Femur (tissue), 1 donor: ENCODE results near the gene WDR5.

Source experiments
- DNase-seq: peaks from one replicate; pipeline ENCODE4 v3.0.0-alpha.2; 2017

Gene WDR5

DNA sequence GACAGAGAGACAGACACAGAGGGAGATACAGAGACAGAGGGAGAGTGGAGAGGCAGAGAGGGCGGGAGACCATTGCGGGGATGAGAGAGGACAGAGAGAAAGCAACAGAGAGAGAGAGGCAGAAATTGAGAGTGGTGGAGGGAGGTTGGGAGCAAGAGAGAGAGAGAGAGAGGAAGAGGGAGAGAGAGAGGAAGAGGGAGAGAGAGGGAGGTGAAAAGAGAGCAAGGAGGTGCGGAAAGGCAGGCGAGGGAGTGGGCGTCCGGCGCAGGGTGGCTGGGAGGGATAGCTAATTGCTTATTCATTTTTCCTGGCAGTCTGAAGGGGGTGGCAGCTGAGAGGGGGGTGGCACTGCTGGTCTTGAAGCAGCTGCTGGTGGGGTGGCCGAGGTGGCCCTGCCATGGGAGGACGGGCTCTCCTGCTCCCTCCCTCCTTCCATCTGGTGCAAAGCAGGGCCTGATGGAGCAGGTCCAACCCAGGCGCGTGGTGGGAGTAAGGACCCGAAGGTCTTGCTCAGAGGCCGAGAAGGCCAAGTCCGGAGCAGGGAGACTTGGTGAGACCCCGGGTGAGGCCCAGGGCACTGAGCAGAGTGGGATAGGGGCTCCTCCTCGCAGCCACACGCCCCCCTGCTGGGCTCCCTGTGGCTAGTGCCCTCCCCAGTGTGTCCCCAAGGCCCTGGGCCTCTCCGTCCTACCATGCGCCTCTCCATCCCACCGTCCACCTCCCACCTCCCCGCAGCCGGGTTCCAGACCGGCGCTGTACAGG is 53.8 kb downstream of the WDR5 start:
- DNase-seq, result peak; percentile 71

DNA sequence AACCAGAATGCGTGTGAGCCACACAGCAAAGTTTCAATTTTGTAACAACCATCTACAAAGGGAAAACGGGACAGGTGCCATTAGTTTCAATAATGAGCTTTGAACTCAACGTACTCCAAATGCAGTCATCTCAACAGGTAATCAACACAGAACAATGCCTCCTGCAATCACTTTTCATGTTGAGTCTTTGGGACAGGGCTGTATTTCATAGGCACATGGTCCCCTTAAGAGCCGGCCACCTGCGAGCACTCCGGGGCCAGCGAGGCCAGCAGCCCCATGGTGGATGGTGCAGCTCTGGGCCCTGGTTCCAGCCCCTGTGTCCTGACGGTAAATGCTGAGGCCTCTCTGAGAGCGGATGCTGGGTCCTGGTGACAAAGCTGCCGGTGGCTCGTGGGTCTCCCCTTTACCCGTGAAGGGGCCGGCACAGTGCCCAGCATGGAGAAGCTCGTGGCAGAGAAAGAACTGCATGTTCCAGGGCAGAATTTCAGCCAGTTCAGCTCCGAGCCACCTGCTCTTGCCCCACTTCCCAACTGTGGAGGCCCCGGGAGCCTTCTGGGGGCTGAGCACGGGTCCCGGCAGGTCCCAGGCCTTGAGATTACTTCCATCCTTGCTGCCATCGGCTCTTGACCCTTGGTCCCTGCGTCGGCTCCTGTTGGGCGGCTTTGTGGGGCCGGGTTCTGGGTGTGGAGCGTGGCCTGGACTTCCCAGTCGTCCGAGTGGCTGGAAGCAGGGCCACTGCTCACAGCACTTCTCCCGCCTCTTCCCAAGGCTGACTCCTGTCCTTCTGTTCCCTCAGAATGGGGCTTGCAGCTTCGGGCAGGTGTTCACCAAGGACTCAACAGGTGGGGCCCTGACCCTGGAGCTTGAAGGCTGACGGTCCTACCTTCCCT is 54.6 kb downstream of the WDR5 start:
- DNase-seq, result peak; percentile 16

DNA sequence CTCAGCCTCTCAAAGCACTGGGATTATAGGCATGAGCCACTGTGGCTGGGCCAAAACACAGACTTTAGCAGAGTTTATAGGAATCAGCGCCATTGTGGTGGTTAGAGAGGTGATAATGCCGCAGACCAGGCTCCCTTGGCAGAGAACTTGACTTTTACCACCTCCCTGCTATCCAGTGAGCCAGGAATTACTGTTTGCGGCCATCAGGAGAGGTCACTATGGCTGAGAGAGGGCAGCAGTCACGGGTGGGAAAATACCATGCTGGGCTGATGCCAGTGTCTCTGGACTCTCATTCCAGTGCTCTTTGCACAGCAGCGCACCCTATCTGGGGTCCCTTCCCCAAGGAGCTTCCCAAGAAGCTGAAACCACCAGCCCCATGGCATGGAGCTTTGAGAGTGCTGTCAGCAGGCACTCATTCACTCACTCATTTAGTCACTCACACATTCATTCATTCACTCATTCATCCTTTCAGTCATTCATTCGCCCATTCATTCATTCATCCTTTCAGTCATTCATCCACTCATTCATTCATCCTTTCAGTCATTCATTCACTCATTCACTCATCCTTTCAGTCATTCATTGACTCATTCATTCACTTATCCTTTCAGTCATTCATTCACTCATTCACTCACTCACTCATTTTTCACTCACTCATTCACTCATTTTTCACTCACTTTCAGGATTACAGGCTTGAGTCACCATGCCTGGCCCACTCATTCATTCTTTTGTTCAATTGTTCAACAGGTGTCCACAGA is 55.8 kb downstream of the WDR5 start:
- DNase-seq, result peak; percentile 15

DNA sequence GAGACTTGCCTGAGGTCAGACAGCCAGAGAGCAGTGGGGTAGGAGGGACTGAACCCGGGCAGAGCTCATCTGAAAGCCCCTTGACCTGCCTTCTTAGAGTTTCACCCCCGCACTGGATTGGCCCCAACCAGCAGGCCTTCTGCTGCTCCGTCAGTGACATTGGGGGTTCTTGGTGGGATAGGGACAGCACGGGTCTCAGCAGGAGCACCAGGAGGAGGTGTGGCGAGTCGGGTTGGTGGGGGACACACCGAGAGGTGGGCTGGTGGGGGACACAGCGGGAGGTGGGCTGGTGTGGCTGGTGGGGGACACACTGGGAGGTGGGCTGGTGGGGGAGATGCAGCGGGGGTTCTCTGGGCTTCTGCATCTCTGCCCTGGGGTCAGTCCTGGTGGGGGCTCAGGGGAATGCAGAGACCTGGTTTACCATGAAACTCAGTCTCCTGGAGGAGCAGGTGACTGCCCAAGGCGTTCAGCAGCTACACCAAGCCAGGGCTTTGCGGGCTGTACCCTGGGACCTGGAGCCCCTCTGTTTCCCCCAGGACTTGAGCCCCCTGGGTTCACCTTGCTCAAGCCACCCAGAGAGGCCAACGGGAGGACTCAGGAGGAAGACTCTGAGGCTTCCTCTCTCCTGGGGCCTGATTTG is 56.5 kb downstream of the WDR5 start:
- DNase-seq, result no peak

DNA sequence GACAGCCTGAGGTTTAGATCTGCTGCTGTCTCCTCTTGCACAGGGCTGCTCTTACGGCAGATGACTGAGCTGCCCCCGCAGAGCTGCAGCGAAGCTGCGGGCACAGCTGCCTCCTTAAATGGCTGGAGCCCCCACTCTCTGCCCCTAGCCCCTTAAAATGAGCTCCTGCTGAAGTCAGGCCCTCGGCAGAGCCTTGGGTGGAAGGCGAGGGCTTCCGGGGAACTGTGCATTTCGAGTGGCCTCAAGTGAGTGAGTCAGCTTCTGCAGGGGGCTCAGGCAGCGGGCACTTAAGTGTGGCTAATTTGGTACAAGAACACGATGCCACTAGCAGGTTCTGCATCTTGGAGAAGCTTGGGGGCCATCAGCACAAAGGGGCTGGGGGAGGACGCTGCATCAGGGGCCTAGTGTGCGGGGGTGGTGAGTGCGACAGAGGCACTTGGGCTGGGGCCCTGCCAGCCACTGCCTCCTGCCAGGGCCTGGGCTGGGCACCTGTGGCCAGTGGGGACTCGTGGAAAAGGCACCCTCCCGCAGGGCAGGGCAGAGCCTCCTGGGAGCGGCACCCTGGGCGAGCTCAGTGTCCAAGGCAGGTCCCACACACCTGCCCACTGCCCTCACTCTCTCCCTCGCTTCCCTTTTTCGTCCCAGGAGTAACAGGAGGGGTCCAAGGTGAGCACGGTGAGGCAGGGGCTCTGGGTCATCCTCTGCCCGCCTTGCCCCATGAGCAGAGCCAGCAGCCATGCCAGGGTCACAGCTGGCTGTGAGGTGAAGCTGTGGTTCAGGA is 57.3 kb downstream of the WDR5 start:
- peak; percentile 15 for DNase-seq

DNA sequence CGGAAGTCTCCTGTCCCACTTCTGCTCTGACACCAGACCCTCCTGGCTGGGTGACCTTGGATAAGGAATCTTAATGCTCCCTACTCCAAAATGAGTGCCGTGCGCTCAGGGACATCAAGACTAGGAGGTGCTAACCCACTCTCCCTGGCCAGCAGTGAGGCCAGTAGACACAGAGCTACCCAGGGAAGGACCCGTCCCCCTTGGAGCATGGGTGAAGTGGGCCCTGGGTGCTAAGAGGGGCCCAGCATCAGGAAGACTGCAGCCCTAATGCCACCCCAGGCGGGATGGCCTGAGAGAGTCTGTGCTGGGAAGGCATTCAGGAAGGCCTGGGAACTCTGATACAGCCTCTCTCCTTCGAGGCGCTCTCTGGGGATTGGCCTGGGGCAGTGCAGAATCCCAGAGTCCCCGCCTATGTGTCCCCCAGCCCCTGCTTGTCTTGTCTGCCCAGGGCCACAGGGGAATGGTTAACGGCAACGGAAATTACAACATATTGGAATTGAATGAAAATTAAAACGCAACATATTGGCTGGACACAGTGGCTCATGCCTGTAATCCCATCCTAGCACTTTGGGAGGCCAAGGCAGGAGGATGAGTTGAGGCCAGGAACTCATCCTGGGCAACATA is 58.1 kb downstream of the WDR5 start:
- no peak for DNase-seq

DNA sequence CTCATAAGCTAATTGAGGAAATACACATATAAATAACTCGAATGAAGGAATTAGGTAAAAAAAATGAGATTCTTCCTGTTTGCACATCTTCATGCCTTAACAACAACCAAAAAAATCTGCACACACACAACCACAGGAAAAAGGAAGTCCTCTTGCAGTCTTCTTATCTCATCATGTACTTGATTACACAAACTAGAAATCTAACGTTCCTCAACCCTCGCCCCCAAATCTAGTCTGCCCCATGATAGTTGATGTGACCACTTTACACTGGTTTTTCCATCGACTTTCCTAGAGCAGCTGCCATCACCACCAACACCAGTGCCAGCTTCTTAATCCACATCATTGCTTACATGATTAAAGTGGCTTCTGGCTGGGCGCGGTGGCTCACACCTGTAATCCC is 59.7 kb downstream of the WDR5 start:
- no peak for DNase-seq

DNA sequence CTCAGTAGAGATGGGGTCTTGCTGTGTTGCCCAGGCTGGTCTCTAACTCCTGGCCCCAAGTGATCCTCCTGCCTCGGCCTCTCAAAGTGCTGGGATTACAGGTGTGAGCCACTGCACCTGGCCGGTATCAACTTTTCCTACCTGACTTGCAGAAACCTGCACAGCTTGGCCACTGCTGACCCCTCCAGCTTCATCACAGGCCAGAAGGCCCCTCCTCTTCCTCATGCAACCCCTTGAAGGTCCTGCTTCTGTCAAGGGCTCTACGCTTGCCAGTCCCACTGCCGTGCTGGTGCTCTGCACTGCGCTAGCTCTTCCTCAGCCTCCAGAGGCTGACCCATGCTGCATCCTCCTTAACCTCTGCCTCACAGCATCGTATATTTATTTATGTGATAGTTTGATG is 61.0 kb downstream of the WDR5 start:
- no peak for DNase-seq

DNA sequence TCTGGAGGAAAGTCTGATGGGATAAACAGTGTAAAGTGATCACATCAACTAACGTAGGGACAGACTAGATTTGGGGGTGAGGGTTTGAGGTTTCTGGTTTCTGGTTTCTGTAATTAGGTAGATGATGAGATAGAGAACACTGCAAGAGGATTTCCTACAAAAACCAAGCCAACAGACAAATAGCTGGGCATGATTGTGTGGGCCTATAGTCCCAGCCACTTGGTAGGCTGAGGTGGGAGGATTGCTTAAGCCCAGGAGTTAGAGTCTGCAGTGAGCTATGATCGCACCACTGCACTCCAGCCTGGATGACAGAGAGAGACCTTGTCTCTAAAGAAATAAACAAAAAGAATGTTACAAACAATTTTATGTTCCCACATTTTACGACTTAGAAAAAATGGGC is 62.9 kb downstream of the WDR5 start:
- no peak for DNase-seq

DNA sequence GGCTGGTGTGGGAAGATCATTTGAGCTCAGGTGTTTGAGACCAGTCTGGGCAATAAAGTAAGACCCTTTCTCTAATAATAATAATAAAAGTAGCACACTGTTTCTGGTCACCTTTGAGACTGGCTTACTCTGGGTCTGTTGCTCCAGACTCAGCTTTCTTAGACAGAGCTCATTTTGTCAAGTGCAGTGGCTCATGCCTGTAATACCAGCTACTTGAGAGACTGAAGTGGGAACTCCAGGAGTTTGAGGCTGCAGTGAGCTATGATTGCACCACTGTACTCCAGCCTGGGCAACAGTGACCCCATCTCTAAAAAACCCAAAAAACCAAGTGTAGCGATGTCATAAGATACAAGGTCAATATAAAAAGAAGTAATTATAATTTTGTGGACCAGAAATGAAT is 64.8 kb downstream of the WDR5 start:
- no peak for DNase-seq

DNA sequence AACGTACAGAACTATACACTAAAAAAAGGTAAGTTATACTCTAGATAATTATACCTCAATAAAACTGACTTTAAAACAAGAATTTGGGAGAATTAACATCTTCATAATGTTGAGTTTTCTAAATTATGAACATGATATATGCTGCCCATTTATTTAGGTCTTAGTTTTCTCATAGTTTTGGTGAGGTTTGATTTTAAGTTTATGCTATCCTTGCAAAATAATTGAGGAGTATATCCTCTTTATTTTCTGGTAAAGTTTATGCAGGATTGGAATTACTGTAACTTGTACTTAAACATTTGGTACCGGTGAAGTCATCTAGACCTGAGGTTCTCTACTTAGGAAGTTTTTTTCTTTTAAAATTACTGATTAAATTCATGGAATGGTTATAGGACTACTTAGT is 67.3 kb downstream of the WDR5 start:
- DNase-seq, result no peak

DNA sequence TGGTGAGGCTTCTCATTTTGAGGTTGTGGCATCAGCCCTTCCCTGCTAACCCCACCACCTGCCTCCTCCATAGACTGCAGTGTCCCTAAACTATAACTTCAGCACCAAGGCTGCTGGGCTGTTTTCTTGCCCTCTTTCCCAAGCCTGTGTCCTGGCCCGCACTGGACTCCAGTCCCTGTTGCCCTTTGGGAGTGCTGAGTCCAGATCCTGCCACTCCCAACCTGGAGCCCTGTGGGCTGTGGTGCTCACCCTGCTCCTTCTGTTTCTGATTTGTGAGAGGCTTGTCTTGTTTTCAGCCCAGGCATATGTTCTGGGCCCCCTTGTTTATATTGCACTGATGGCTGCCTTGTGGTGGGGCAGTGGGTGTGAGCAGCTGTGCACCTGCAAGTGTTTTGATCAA is 68.2 kb downstream of the WDR5 start:
- DNase-seq, result peak; percentile 16

DNA sequence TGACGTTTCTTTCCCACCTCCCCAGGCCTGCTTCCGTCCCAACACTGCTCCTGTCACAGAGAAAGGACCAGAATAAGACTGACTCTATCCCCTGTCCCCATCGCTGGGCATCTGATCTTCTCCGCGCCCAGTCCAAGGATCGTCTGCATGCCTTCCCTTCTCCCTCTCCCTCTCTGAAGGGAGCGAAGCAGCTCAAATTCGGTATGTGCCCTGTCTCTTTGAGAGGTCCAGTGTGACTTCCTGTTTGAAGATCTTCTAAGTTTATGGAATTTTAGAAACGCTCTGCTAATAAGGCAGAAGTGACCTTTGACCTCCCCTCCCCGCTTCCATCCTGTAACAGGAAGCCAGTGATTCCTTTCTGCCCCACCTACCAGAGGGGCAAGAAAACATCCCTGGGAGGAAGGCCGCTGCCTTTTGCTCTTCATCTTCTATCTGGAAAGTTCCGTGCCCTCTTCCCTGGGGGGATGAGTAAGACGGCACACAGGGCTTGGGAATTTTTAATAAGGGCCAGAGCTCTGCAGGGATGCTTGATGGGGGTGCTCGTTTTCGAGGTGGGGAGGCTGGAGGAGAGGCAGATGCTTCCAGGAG is 69.2 kb downstream of the WDR5 start:
- peak; percentile 49 for DNase-seq

DNA sequence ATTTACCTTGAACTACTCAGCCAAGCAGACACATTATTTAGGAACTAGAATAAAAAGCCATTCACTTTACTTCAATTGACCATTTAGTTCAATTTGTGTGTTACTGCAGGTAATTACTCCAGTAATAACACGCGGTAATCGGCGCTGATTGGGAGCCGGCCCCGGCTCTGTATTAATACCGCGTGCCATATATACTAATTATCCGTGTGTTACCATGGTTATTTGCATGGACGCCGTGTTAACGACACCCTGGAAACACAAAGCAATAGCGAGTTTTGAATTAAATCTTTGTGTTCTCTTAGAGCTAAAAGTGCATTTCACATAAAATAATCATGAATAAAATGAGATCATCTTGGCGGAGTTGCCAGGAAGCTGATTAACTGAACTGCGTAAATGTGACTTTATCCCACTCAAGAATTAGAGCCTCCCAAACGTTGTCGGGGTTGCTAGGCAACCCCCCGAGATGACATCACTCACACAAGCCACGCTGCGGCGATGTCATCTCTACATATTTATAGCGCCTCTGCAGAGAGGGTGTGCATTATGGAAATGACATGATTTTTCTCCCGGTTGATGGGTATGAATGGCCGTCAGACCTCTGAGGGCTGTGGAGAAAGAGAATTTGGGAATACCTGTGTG is 69.9 kb downstream of the WDR5 start:
- DNase-seq, result peak; percentile 92

DNA sequence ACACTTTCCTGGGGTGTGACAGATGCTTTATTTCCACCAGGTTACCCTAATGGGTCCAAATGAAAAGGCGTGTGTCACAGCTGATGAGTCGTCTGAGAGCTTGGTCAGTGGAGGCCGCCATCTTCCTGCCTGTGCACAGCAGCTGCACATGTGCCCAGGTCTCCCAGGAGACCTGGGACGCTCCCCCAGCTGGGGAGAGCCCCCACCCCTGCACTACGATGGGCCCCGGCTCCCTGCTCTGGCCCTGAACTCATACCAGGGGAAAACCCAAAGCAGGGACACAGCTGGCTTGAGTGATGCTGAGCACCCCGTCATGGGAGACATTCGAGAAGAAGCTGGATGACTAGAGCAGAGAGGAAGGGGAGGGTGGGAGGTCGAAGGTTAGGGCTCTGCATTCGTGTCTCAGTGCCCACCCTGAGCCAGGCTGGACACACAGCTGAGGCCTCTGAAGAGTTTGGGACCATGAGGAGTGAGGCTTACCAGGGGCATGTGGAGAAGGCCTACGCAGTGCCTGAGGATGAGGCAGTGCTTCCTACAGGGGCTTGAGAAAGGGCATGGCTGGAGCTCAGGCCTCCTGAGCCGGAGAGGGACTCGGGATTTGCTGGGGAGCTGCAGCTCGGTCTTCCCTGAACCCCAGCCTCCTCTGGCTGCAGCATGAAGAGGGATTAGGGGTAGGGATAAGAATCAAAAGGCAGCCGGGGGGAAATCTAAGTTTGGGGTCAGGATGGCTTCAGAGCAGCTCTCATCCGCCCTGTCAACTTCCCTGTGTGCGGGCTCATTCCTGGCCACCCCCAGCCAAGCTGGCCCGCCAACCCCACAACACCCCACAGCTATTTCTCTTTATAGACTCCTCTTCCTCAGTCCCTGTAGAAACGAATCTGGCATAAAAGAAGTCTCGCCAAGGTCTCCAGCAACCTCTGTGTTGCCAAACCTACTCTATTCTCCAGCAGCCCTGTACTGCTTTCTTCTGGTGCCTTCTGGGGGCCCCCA is 70.7 kb downstream of the WDR5 start:
- DNase-seq, result peak; percentile 14

DNA sequence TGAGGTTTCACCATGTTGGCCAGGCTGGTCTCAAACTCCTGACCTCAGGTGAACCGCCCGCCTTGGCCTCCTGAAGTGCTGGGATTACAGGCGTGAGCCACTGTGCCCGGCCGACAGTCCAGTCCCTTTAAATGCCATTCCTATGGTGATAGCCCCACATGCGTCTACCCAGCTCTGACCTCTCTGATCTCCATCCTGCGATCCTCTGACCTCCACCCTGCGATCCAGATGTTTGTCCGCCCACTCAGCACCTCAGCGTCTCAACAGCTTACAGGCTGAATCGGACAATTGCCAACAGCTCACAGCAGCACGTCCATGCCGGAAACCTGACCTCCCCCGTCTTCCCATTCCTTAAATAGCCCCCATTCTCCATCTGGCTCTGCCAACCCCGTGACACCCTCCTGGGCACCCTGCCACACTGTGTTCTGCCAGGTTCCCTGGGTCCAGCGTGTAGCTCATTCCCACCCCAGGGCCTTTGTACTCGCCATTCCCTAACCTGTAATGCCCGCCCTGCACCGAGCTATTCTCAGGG is 72.5 kb downstream of the WDR5 start:
- peak; percentile 58 for DNase-seq

DNA sequence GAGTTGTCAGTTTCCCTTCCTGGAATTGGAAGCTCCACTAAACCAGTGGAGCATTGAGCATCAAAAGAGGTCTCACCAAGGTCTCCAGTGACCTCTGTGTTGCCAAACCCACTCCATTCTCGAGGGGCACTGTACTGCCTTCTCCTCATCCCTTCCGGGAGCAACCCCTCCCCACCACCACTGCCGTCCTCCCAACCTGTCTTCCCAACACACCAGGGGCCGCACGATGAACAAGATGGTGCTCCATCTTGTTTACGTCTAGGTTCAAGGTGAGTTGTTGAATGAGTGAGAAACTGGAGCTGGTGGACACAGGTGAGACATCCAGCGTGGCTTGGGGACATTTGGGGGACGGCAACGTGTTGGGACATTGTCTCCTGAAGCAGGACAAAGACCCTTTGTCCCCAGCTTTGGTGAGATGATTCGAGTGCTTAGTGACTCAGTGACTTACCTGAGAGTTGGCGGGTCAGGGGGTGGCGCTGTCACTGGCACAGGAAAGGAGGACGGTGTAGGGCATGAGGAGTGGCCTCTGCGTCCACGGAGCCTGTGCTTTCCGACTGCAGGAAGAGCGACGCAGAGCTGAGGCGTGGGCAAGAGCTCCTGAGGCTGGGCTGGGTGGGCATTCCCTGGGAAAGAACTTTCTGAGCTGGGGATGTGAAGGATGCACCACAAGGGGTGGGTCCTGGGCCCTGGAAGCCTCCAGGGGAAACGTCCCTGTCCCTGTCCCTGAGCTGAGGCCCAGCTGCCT is 73.3 kb downstream of the WDR5 start:
- no peak for DNase-seq
